EH (cell line): ENCODE measurements around the gene USP2.

Experiments used
- DNase-seq: peaks from one replicate; pipeline ENCODE4 v3.0.0-alpha.2; 2015; ENCODE audit warnings: low read depth

USP2 gene

GRCh38 chr11:119376197-119376847, 5.2 kb downstream of the USP2 start:
- DNase-seq: no peak

GRCh38 chr11:119375337-119376196, 5.9 kb downstream of the USP2 start:
- peak; percentile 78 for DNase-seq

- DNase-seq: peak; percentile 42
Observed at GRCh38 chr11:119374632-119375336, 6.7 kb downstream of the USP2 start.

- DNase-seq: peak; percentile 82
Observed at GRCh38 chr11:119373921-119374631, 7.4 kb downstream of the USP2 start.

- no peak for DNase-seq
Observed at GRCh38 chr11:119373059-119373920, 8.2 kb downstream of the USP2 start.

GRCh38 chr11:119372260-119373058, 9.0 kb downstream of the USP2 start:
- no peak for DNase-seq

GRCh38 chr11:119371778-119372182, 9.7 kb downstream of the USP2 start:
- DNase-seq: no peak

GRCh38 chr11:119371067-119371601, 10.4 kb downstream of the USP2 start:
- no peak for DNase-seq

GRCh38 chr11:119370486-119371046, 10.9 kb downstream of the USP2 start:
- DNase-seq: no peak

GRCh38 chr11:119369132-119369925, 12.2 kb downstream of the USP2 start:
- DNase-seq: peak; percentile 56

GRCh38 chr11:119368121-119369034, 13.1 kb downstream of the USP2 start:
- peak; percentile 42 for DNase-seq

- no peak for DNase-seq
Observed at GRCh38 chr11:119367661-119368120, 13.8 kb downstream of the USP2 start.

- DNase-seq: no peak
Observed at GRCh38 chr11:119366690-119367620, 14.5 kb downstream of the USP2 start.

GRCh38 chr11:119365071-119365591, 16.4 kb downstream of the USP2 start:
- peak; percentile 70 for DNase-seq

- peak; percentile 57 for DNase-seq
Observed at GRCh38 chr11:119363851-119364590, 17.5 kb downstream of the USP2 start.
